Measurements from ENCODE around the gene CTBP2.
A peak's percentile ranks its signal among the peaks of the same experiment; 100 is the strongest.

CTBP2 gene

DNA sequence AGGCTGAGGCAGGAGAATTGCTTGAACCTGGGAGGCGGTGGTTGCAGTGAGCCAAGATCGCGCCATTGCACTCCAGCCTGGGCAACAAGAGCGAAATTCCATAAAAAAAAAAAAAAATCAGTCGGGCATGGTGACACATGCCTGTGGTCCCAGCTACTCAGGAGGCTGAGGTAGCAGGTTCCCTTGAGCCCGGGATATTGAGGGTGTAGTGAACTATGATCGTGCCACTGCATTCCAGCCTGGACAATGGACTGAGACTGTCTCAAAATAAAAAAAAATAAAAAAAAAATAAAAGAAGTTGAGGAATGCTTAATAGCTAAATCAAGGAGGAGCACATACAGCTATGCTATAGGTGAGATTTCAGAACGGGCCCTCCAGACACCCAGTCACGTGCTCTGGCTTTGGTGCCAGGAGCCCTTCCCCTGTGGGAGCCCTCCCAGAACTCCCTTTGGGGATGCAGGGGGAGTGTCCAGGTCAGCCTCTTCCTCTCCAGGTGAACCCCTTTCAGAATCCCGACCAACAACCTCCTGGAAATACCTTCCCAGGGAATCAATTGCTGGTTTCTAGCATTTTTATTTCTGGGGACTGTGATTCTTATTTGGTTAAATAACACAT, 42.9 kb upstream of the CTBP2 start:
- no peak overlapping the region for H3K4me3 ChIP-seq (ENCODE audit: low read depth, low read length)
- TF ChIP-seq, protein P1, sequence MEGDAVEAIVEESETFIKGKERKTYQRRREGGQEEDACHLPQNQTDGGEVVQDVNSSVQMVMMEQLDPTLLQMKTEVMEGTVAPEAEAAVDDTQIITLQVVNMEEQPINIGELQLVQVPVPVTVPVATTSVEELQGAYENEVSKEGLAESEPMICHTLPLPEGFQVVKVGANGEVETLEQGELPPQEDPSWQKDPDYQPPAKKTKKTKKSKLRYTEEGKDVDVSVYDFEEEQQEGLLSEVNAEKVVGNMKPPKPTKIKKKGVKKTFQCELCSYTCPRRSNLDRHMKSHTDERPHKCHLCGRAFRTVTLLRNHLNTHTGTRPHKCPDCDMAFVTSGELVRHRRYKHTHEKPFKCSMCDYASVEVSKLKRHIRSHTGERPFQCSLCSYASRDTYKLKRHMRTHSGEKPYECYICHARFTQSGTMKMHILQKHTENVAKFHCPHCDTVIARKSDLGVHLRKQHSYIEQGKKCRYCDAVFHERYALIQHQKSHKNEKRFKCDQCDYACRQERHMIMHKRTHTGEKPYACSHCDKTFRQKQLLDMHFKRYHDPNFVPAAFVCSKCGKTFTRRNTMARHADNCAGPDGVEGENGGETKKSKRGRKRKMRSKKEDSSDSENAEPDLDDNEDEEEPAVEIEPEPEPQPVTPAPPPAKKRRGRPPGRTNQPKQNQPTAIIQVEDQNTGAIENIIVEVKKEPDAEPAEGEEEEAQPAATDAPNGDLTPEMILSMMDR (IDR thresholded peaks at IDR 0.05; ENCODE audit: low read depth, low read length), result no peak
- in situ Hi-C loops (cut with HindIII; ENCODE audit: low sequenced_read_pairs), result no loop called here
- DNase-seq (ENCODE audit: low read depth, low spot score), result no peak

DNA sequence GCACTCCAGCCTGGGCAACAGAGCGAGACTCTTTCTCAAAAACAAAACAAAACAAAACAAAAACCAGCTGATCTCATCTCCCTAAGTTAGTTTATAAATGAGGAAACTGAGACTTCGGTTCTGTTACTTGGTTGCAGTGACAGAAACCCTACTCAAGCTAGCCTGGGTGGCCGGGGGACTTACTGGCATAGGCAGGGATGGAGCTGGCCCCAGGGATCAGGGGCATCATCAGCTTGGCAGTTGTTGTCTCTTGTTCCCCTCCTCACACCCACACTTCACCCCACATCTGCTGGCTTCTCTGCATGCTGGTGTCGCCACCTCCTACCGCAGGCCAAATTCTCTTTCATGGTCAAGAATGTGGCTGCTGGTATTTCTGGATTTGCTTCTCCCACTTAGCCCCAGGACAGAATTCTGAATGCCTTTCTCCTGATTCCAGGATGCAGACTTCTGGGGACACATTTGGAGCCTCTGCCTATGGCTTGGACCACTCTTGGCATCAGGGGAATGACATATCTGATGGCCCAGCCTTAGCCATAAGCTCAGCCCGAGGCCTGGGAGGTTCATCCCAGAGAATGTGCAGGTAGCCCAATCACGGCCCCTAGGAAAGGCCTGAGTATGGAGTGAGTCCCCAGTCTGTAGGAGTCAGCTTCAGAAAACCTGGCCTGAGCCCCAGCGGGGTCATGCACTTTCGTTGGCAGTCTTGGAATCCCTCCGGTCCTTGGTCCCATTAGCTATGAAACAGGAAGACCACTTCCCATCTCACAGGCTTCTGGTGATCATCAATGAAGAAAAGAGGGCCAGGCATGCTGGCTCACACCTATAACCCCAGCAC, 41.6 kb upstream of the CTBP2 start:
- no peak for DNase-seq (ENCODE audit: low read depth, low spot score)
- TF ChIP-seq, protein P1 (IDR thresholded peaks at IDR 0.05; ENCODE audit: low read depth, low read length), result no peak
- no peak overlapping the region for H3K4me3 ChIP-seq (ENCODE audit: low read depth, low read length)
- in situ Hi-C loops (cut with HindIII; ENCODE audit: low sequenced_read_pairs), result no loop called here

DNA sequence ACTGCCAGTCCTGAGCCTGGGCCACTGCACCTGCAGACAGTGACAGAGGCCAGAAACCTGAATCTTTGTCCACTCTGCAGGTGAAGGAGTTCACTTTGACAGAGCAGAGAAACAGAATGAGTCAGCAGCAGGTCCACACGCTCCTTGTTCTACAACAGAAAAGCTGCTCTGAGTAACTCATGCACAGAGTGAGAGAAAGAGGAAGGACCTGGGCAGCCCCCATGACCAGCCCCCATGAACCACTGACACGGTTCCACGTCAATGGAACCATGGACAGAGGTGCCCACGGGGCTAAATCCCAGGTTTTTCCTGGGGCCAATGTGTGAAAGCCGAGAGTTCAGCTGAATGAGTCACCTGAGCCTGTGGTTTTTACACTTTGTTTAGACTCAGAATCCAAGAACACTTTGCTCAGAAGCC, 40.8 kb upstream of the CTBP2 start:
- TF ChIP-seq, protein P1 (IDR thresholded peaks at IDR 0.05; ENCODE audit: low read depth, low read length), result no peak
- H3K4me3 ChIP-seq (ENCODE audit: low read depth, low read length), result no peak overlapping the region
- in situ Hi-C loops (cut with HindIII; ENCODE audit: low sequenced_read_pairs), result no loop called here
- DNase-seq (ENCODE audit: low read depth, low spot score), result peak; percentile 57

DNA sequence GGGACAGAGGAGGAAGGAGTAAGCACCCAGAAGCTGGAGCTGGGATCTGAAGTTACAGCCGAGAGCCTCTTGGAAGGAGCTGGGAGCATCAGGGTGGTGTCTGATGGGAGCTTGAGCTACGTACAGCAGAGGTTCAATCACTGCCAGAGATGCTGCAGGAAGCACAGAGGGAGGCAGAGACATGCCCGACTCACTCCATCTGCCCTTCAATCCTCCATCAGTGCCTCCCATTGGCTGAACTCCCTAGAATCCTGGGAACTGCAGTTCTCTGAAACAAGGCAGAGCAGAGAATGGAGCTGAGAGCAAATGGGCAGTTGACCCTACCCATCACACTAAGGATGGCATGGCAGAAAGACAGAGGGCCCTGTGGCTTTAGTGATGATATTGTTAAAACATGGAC, 40.0 kb upstream of the CTBP2 start:
- DNase-seq (ENCODE audit: low read depth, low spot score), result no peak
- in situ Hi-C loops (cut with HindIII; ENCODE audit: low sequenced_read_pairs), result no loop called here
- H3K4me3 ChIP-seq (ENCODE audit: low read depth, low read length), result no peak overlapping the region
- TF ChIP-seq, protein P1 (IDR thresholded peaks at IDR 0.05; ENCODE audit: low read depth, low read length), result no peak

DNA sequence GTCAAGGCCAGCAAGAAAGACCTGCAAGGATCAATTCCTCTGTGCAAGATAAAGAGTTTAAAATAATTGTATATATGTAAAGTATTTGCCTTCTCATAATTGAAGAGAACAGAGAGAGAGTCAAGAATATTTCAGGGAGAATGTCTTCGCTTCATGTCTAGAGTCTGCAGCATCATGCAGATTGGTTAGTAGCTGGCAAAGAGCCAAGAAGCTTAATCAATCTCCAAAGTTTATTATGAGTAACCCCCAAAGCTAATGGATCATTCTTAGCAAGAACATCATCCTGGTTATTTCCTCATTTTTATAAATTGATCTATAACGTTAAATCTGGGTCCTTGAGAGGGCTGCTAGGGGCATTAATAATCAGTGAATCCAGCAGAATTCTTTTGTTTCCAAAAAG, 38.9 kb upstream of the CTBP2 start:
- DNase-seq (ENCODE audit: low read depth, low spot score), result no peak
- in situ Hi-C loops (cut with HindIII; ENCODE audit: low sequenced_read_pairs), result no loop called here
- TF ChIP-seq, protein P1 (IDR thresholded peaks at IDR 0.05; ENCODE audit: low read depth, low read length), result no peak
- H3K4me3 ChIP-seq (ENCODE audit: low read depth, low read length), result no peak overlapping the region

DNA sequence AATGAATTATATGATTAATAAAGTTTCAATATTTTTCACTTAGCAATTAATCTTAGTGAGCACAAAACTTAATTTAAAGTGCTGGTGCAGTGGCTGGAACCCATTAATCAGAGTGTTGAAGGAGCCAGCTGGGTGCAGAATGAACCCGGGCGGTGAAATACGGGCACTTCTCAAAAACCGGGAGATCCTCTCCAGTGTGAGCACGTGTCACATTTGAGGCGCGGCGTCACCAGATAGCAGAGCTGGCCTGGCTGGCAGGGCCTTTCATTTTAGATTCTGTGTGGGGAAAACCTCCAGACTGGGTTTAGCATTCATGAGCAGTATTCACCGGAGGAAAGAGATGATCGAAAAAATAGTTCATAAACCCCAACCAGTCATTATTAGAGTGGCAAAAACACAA, 34.5 kb upstream of the CTBP2 start:
- DNase-seq (ENCODE audit: low read depth, low spot score), result no peak
- TF ChIP-seq, protein P1 (IDR thresholded peaks at IDR 0.05; ENCODE audit: low read depth, low read length), result no peak
- no peak overlapping the region for H3K4me3 ChIP-seq (ENCODE audit: low read depth, low read length)
- in situ Hi-C loops (cut with HindIII; ENCODE audit: low sequenced_read_pairs), result no loop called here
